GM21423 (cell line): ENCODE data around the gene PLEKHG4B.
"Not testable (repeated sequence)": the region's sequence is repeated elsewhere in the genome, so short reads cannot be mapped to it uniquely, and the experiment has no call there.

Experiments used
- ATAC-seq: cut with Tn5 transposase; IDR thresholded peaks from one replicate; pipeline ENCODE4 v1.9.1; 2021; ENCODE audit warnings: mild to moderate bottlenecking, moderate library complexity; ENCODE audit not compliant: unreplicated experiment

PLEKHG4B gene

GRCh38 chr5:154826-155225 is 62.9 kb downstream of the PLEKHG4B start:
- no peak for ATAC-seq

GRCh38 chr5:155651-156410 is 63.9 kb downstream of the PLEKHG4B start:
- no peak for ATAC-seq

GRCh38 chr5:156411-157072 is 64.6 kb downstream of the PLEKHG4B start:
- ATAC-seq: no peak

GRCh38 chr5:157126-157715 is 65.3 kb downstream of the PLEKHG4B start:
- no peak for ATAC-seq

- no peak for ATAC-seq
These were observed 65.8 kb downstream of the PLEKHG4B start for GRCh38 chr5:157801-158200.

GRCh38 chr5:158807-159447 is 67.0 kb downstream of the PLEKHG4B start:
- ATAC-seq: no peak

GRCh38 chr5:159448-160172 is 67.6 kb downstream of the PLEKHG4B start:
- no peak for ATAC-seq

GRCh38 chr5:160173-160510 is 68.2 kb downstream of the PLEKHG4B start:
- no peak for ATAC-seq

GRCh38 chr5:160921-161802 is 69.2 kb downstream of the PLEKHG4B start:
- no peak for ATAC-seq

- no peak for ATAC-seq
These were observed 69.8 kb downstream of the PLEKHG4B start for GRCh38 chr5:161803-162110.

- no peak for ATAC-seq
These were observed 70.2 kb downstream of the PLEKHG4B start for GRCh38 chr5:162190-162564.

- no peak for ATAC-seq
These were observed 70.8 kb downstream of the PLEKHG4B start for GRCh38 chr5:162565-163337.

GRCh38 chr5:163338-163620 is 71.3 kb downstream of the PLEKHG4B start:
- no peak for ATAC-seq

GRCh38 chr5:163841-164240 is 71.9 kb downstream of the PLEKHG4B start:
- no peak for ATAC-seq

GRCh38 chr5:164244-164643 is 72.3 kb downstream of the PLEKHG4B start:
- no peak for ATAC-seq

- not testable (repeated sequence) for ATAC-seq
These were observed 72.8 kb downstream of the PLEKHG4B start for GRCh38 chr5:164783-165182.

GRCh38 chr5:166441-167372 is 74.7 kb downstream of the PLEKHG4B start:
- no peak for ATAC-seq

- ATAC-seq: no peak
These were observed 75.5 kb downstream of the PLEKHG4B start for GRCh38 chr5:167511-167910.
